OCI-LY7 (cell line): Measurements from ENCODE around the gene VPS8. TPM values are rescaled to one million over a fixed set of nuclear protein-coding genes. Genes with fewer than 3 reads are reported as not detected.
A peak's percentile ranks its signal among the peaks of the same experiment; 100 is the strongest.

Experiments used
- BruUV-seq: library from RNA; stranded (reverse); fragments of 400-500 nt; replicated peaks from 2 replicates; lab custom pipeline; 2021; lab: Mats Ljungman, UMichigan
- CTCF ChIA-PET: fragments of 300-600 bp; sonication (Branson Sonifier 250); formaldehyde crosslinking; loops from one replicate; lab custom pipeline; 2022; ENCODE audit warnings: antibody characterized with exemption; ENCODE audit not compliant: unreplicated experiment; lab: Charles Lee
- POLR2A ChIA-PET: fragments of 300-600 bp; sonication (Branson Sonifier 250); formaldehyde crosslinking; loops from one replicate; lab custom pipeline; 2022; ENCODE audit warnings: antibody characterized with exemption; lab: Charles Lee
- DNase-seq: peaks from one replicate; pipeline ENCODE4 v3.0.0-alpha.2; 2015; ENCODE audit warnings: low spot score
- H2AFZ ChIP-seq: fragments of 200-600 bp; sonication (generic), shearing (Covaris generic); 2 replicates; pipeline ENCODE4 v1.6.1; 2014; ENCODE audit warnings: mild to moderate bottlenecking, antibody characterized with exemption, low read length, moderate library complexity
- H3K27ac ChIP-seq: fragments of 200-600 bp; sonication (generic); 2 replicates; pipeline ENCODE4 v1.5.1; 2014; ENCODE audit warnings: mixed run types, low read depth, mild to moderate bottlenecking, moderate library complexity, low read length, inconsistent platforms; ENCODE audit not compliant: poor library complexity, severe bottlenecking
- H3K36me3 ChIP-seq: fragments of 200-600 bp; sonication (generic); 2 replicates; pipeline ENCODE4 v1.6.1; 2014; ENCODE audit warnings: mild to moderate bottlenecking, antibody characterized with exemption, low read length, moderate library complexity, mixed read lengths; ENCODE audit not compliant: insufficient read depth
- H3K4me1 ChIP-seq: fragments of 200-600 bp; sonication (generic); 2 replicates; pipeline ENCODE4 v1.5.1; 2014; ENCODE audit warnings: mild to moderate bottlenecking, low read length; ENCODE audit not compliant: insufficient read depth, poor library complexity, severe bottlenecking
- H3K4me2 ChIP-seq: fragments of 200-600 bp; sonication (generic); 2 replicates; pipeline ENCODE4 v1.6.1; 2014; ENCODE audit warnings: mild to moderate bottlenecking, low read length
- H3K4me3 ChIP-seq: fragments of 200-600 bp; sonication (generic); 2 replicates; pipeline ENCODE4 v1.5.1; 2014; ENCODE audit warnings: mild to moderate bottlenecking, low read depth, low read length; ENCODE audit not compliant: poor library complexity, severe bottlenecking
- H3K79me2 ChIP-seq: fragments of 200-600 bp; sonication (generic); 2 replicates; pipeline ENCODE4 v1.6.1; 2016; ENCODE audit warnings: low read depth, mild to moderate bottlenecking, low read length, moderate library complexity, mixed read lengths; ENCODE audit not compliant: insufficient read depth
- H3K9me2 ChIP-seq: fragments of 200-600 bp; sonication (generic); 2 replicates; pipeline ENCODE4 v1.6.1; 2016; ENCODE audit warnings: mild to moderate bottlenecking, low read length, mixed read lengths; ENCODE audit not compliant: insufficient read depth
- H3K9me3 ChIP-seq: fragments of 200-600 bp; sonication (generic); 2 replicates; pipeline ENCODE4 v1.6.1; 2014; ENCODE audit warnings: mild to moderate bottlenecking, mixed run types, low read length, mixed read lengths
- H4K20me1 ChIP-seq: fragments of 200-600 bp; sonication (generic); 2 replicates; pipeline ENCODE4 v1.6.1; 2014; ENCODE audit warnings: mild to moderate bottlenecking, antibody characterized with exemption, low read length, moderate library complexity, mixed read lengths; ENCODE audit not compliant: insufficient read depth
- EZH2phosphoT487 ChIP-seq: fragments of 200-600 bp; sonication (generic); IDR thresholded peaks from 2 replicates; pipeline ENCODE4 v1.6.1; 2018; ENCODE audit warnings: low read depth, borderline replicate concordance, mild to moderate bottlenecking, mixed run types, antibody characterized with exemption, low read length, moderate library complexity, mixed read lengths
- intact Hi-C: fragments of 100-400 bp; cut with micrococcal nuclease; formaldehyde crosslinking; loops from one replicate; pipeline ENCODE4 v1.10.0; 2022; ENCODE audit not compliant: unreplicated experiment
- total RNA-seq, 2 experiments: library from RNA; depleted of rRNA in 1 of 2; stranded (reverse); fragments of >200 nt in 1 of 2; shearing (Covaris generic) in 1 of 2; gene quantifications; 2 replicates each; pipeline ENCODE4 v1.2.3, GENCODE V29; 2014 to 2022
- TF ChIP-seq, protein P1 (sequence below): fragments of 200-600 bp; sonication (generic); conservative IDR thresholded peaks from 2 replicates; pipeline ENCODE4 v1.5.1; 2014; ENCODE audit warnings: mild to moderate bottlenecking, antibody characterized with exemption, low read length, moderate library complexity, mixed read lengths

The VPS8 gene
- total RNA-seq, 2 experiments from 2014 or later, result 33.5 to 44.9 TPM

GRCh38 chr3:184884359-184885017 is 72.5 kb downstream of the VPS8 start:
- no peaks in the 10 kb centered on the region for H3K9me2 ChIP-seq
- TF ChIP-seq EZH2phosphoT487, result no peak
- TF ChIP-seq, protein P1, sequence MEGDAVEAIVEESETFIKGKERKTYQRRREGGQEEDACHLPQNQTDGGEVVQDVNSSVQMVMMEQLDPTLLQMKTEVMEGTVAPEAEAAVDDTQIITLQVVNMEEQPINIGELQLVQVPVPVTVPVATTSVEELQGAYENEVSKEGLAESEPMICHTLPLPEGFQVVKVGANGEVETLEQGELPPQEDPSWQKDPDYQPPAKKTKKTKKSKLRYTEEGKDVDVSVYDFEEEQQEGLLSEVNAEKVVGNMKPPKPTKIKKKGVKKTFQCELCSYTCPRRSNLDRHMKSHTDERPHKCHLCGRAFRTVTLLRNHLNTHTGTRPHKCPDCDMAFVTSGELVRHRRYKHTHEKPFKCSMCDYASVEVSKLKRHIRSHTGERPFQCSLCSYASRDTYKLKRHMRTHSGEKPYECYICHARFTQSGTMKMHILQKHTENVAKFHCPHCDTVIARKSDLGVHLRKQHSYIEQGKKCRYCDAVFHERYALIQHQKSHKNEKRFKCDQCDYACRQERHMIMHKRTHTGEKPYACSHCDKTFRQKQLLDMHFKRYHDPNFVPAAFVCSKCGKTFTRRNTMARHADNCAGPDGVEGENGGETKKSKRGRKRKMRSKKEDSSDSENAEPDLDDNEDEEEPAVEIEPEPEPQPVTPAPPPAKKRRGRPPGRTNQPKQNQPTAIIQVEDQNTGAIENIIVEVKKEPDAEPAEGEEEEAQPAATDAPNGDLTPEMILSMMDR, result no peak
- ChIA-PET CTCF (interaction anchor here (0.6 kb wide), 1 partner anchor 256 kb away, joined by 3 read pairs; no protein-coding TSS in a partner anchor), POLR2A (interaction anchor here (1.0 kb wide), 1 partner anchor 17 kb away, joined by 4 read pairs; no protein-coding TSS in a partner anchor)
- H3K79me2 ChIP-seq, result no peaks in the 10 kb centered on the region
- intact Hi-C loops, result no loop called here
- H3K4me3 ChIP-seq, result no peak overlapping the region
- DNase-seq, result peak; percentile 37
- BruUV-seq, result no TSS peak
- H2AFZ ChIP-seq, result no peak overlapping the region
- peaks cover 8% of the 10 kb centered on the region for H3K4me1 ChIP-seq
- H3K4me2 ChIP-seq, result no peak overlapping the region
- no peaks in the 10 kb centered on the region for H3K9me3 ChIP-seq
- no peaks in the 10 kb centered on the region for H4K20me1 ChIP-seq
- no peaks in the 10 kb centered on the region for H3K36me3 ChIP-seq
- H3K27ac ChIP-seq, result no peak overlapping the region

DNA sequence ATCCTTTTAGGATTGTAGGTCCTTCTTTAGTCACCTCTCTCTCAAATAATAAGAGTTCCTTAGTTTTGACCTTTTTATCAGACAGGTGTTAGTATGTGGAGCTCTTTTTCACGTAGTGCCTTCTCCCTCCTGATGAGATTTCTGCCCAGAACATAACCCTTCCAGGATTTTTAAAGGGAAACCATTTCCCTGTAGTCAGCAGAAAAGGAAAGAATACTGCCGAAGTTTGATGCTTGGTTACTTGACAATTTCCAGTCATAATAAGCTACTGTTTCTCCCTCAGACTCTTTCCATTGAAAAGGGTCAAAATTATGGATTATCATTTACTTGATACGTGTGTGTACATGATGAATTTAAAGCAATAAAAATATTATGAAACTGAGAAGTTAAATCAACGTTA is 73.1 kb downstream of the VPS8 start:
- no peak overlapping the region for H3K4me2 ChIP-seq
- DNase-seq, result no peak
- ChIA-PET POLR2A (interaction anchor here (1.0 kb wide), 2 partner anchors 18 to 47 kb away, joined by 3 to 4 read pairs; no protein-coding TSS in a partner anchor), CTCF (no interaction called here)
- peaks cover 8% of the 10 kb centered on the region for H3K4me1 ChIP-seq
- H3K27ac ChIP-seq, result no peak overlapping the region
- intact Hi-C loops, result no loop called here
- no peak for TF ChIP-seq EZH2phosphoT487
- TF ChIP-seq, protein P1, result no peak
- H4K20me1 ChIP-seq, result no peaks in the 10 kb centered on the region
- no peaks in the 10 kb centered on the region for H3K9me2 ChIP-seq
- no peaks in the 10 kb centered on the region for H3K36me3 ChIP-seq
- no peaks in the 10 kb centered on the region for H3K79me2 ChIP-seq
- BruUV-seq, result no TSS peak
- H3K9me3 ChIP-seq, result no peaks in the 10 kb centered on the region
- no peak overlapping the region for H2AFZ ChIP-seq
- no peak overlapping the region for H3K4me3 ChIP-seq

GRCh38 chr3:184887574-184887973 is 75.6 kb downstream of the VPS8 start:
- no peaks in the 10 kb centered on the region for H3K79me2 ChIP-seq
- no peak overlapping the region for H3K4me2 ChIP-seq
- peaks cover 8% of the 10 kb centered on the region for H3K4me1 ChIP-seq
- H3K27ac ChIP-seq, result no peak overlapping the region
- no peaks in the 10 kb centered on the region for H3K9me3 ChIP-seq
- no peak for DNase-seq
- intact Hi-C loops, result no loop called here
- H4K20me1 ChIP-seq, result no peaks in the 10 kb centered on the region
- no TSS peak for BruUV-seq
- no peak overlapping the region for H3K4me3 ChIP-seq
- H2AFZ ChIP-seq, result no peak overlapping the region
- no peaks in the 10 kb centered on the region for H3K36me3 ChIP-seq
- ChIA-PET POLR2A (interaction anchor here (0.7 kb wide), 1 partner anchor 16 kb away, joined by 6 read pairs; no protein-coding TSS in a partner anchor), CTCF (no interaction called here)
- no peaks in the 10 kb centered on the region for H3K9me2 ChIP-seq
- TF ChIP-seq, protein P1, result no peak
- TF ChIP-seq EZH2phosphoT487, result no peak
